ENCODE results near the gene CDYL.
A peak's percentile ranks its signal among the peaks of the same experiment; 100 is the strongest.
"Not testable (repeated sequence)": the region's sequence is repeated elsewhere in the genome, so short reads cannot be mapped to it uniquely, and the experiment has no call there.

The CDYL gene

GRCh38 chr6:4805553-4806336 is 29.5 kb downstream of the CDYL start:
- peak; percentile 45 for DNase-seq

GRCh38 chr6:4806337-4806725 is 30.1 kb downstream of the CDYL start:
- DNase-seq: no peak

- DNase-seq: no peak
Observed at GRCh38 chr6:4806791-4807190, 30.6 kb downstream of the CDYL start.

- DNase-seq: no peak
Observed at GRCh38 chr6:4808396-4808795, 32.2 kb downstream of the CDYL start.

- DNase-seq: peak; percentile 46
Observed at GRCh38 chr6:4809999-4810918, 34.1 kb downstream of the CDYL start.

GRCh38 chr6:4812068-4812467 is 35.9 kb downstream of the CDYL start:
- no peak for DNase-seq

- no peak for DNase-seq
Observed at GRCh38 chr6:4813055-4813454, 36.9 kb downstream of the CDYL start.

- no peak for DNase-seq
Observed at GRCh38 chr6:4814212-4814611, 38.0 kb downstream of the CDYL start.

- no peak for DNase-seq
Observed at GRCh38 chr6:4814987-4815386, 38.8 kb downstream of the CDYL start.

GRCh38 chr6:4815584-4815983 is 39.4 kb downstream of the CDYL start:
- no peak for DNase-seq

- no peak for DNase-seq
Observed at GRCh38 chr6:4816904-4817303, 40.7 kb downstream of the CDYL start.

GRCh38 chr6:4817551-4817950 is 41.3 kb downstream of the CDYL start:
- no peak for DNase-seq

- DNase-seq: no peak
Observed at GRCh38 chr6:4818272-4818938, 42.2 kb downstream of the CDYL start.

GRCh38 chr6:4819706-4820283 is 43.6 kb downstream of the CDYL start:
- DNase-seq: no peak

- DNase-seq: no peak
Observed at GRCh38 chr6:4820704-4821276, 44.6 kb downstream of the CDYL start.

- no peak for DNase-seq
Observed at GRCh38 chr6:4822476-4822875, 46.3 kb downstream of the CDYL start.

GRCh38 chr6:4828187-4828698 is 52.0 kb downstream of the CDYL start:
- DNase-seq: no peak

GRCh38 chr6:4829089-4829488 is 52.9 kb downstream of the CDYL start:
- DNase-seq: no peak

- not testable (repeated sequence) for DNase-seq
Observed at GRCh38 chr6:4835540-4835939, 59.3 kb downstream of the CDYL start.

GRCh38 chr6:4840169-4840568 is 64.0 kb downstream of the CDYL start:
- no peak for DNase-seq

GRCh38 chr6:4844108-4844507 is 67.9 kb downstream of the CDYL start:
- DNase-seq: no peak

GRCh38 chr6:4846387-4846786 is 70.2 kb downstream of the CDYL start:
- DNase-seq: no peak

Data from kidney glomerular epithelial cell (primary cell).